Measurements from ENCODE around the gene ZNF576.
"Not testable (repeated sequence)": the region's sequence is repeated elsewhere in the genome, so short reads cannot be mapped to it uniquely, and the experiment has no call there.

ZNF576 gene

GRCh38 chr19:43600326-43600725 lies 3.9 kb downstream of the ZNF576 start:
- not testable (repeated sequence) for H3K27ac ChIP-seq (ENCODE audit: low read length); H3K4me3 ChIP-seq (ENCODE audit: low read length in 2 of 2); H3K9me3 ChIP-seq (ENCODE audit: control insufficient read depth in 2 of 2, low read length in 2 of 2); H3K27me3 ChIP-seq (ENCODE audit: control insufficient read depth in 1 of 2, insufficient read depth in 2 of 2, low read length in 2 of 2); H3K9ac ChIP-seq (ENCODE audit: low read length in 2 of 2)
- Histone ChIP-seq H3K36me3 (ENCODE audit: control insufficient read depth in 2 of 2, insufficient read depth in 2 of 2, low read length in 2 of 2) (peaks cover 13 to 30% of the 10 kb centered on the region in 2 donors), H3K4me1 (ENCODE audit: control insufficient read depth, insufficient read depth, low read length) (peaks cover 23% of the 10 kb centered on the region)

GRCh38 chr19:43605875-43606568 lies 9.6 kb downstream of the ZNF576 start:
- Histone ChIP-seq H3K9ac (ENCODE audit: low read length in 2 of 2) (no peak overlapping the region), H3K27ac (ENCODE audit: low read length) (no peak overlapping the region), H3K4me3 (ENCODE audit: low read length in 2 of 2) (no peak overlapping the region), H3K9me3 (ENCODE audit: control insufficient read depth in 2 of 2, low read length in 2 of 2) (no peaks in the 10 kb centered on the region), H3K27me3 (ENCODE audit: control insufficient read depth in 1 of 2, insufficient read depth in 2 of 2, low read length in 2 of 2) (no peaks in the 10 kb centered on the region), H3K4me1 (ENCODE audit: control insufficient read depth, insufficient read depth, low read length) (no peaks in the 10 kb centered on the region), H3K36me3 (ENCODE audit: control insufficient read depth in 2 of 2, insufficient read depth in 2 of 2, low read length in 2 of 2) (peaks cover 17 to 20% of the 10 kb centered on the region in 2 donors)

GRCh38 chr19:43606569-43607229 lies 10.3 kb downstream of the ZNF576 start:
- Histone ChIP-seq H3K36me3 (ENCODE audit: control insufficient read depth in 2 of 2, insufficient read depth in 2 of 2, low read length in 2 of 2) (peaks cover 12 to 15% of the 10 kb centered on the region in 2 donors), H3K9me3 (ENCODE audit: control insufficient read depth in 2 of 2, low read length in 2 of 2) (no peaks in the 10 kb centered on the region), H3K9ac (ENCODE audit: low read length in 2 of 2) (no peak overlapping the region), H3K27ac (ENCODE audit: low read length) (no peak overlapping the region), H3K4me3 (ENCODE audit: low read length in 2 of 2) (no peak overlapping the region), H3K27me3 (ENCODE audit: control insufficient read depth in 1 of 2, insufficient read depth in 2 of 2, low read length in 2 of 2) (no peaks in the 10 kb centered on the region), H3K4me1 (ENCODE audit: control insufficient read depth, insufficient read depth, low read length) (no peaks in the 10 kb centered on the region)

- Histone ChIP-seq H3K27ac (ENCODE audit: low read length) (no peak overlapping the region), H3K9me3 (ENCODE audit: control insufficient read depth in 2 of 2, low read length in 2 of 2) (no peaks in the 10 kb centered on the region), H3K36me3 (ENCODE audit: control insufficient read depth in 2 of 2, insufficient read depth in 2 of 2, low read length in 2 of 2) (peaks cover 15 to 19% of the 10 kb centered on the region in 2 donors), H3K9ac (ENCODE audit: low read length in 2 of 2) (no peak overlapping the region), H3K4me3 (ENCODE audit: low read length in 2 of 2) (no peak overlapping the region), H3K27me3 (ENCODE audit: control insufficient read depth in 1 of 2, insufficient read depth in 2 of 2, low read length in 2 of 2) (no peaks in the 10 kb centered on the region), H3K4me1 (ENCODE audit: control insufficient read depth, insufficient read depth, low read length) (no peaks in the 10 kb centered on the region)
Observed at GRCh38 chr19:43607238-43608205, 11.1 kb downstream of the ZNF576 start.

GRCh38 chr19:43609872-43610271 lies 13.5 kb downstream of the ZNF576 start:
- Histone ChIP-seq H3K4me1 (ENCODE audit: control insufficient read depth, insufficient read depth, low read length) (no peaks in the 10 kb centered on the region), H3K27ac (ENCODE audit: low read length) (no peak overlapping the region), H3K9me3 (ENCODE audit: control insufficient read depth in 2 of 2, low read length in 2 of 2) (no peaks in the 10 kb centered on the region), H3K9ac (ENCODE audit: low read length in 2 of 2) (no peak overlapping the region), H3K4me3 (ENCODE audit: low read length in 2 of 2) (no peak overlapping the region), H3K27me3 (ENCODE audit: control insufficient read depth in 1 of 2, insufficient read depth in 2 of 2, low read length in 2 of 2) (no peaks in the 10 kb centered on the region), H3K36me3 (ENCODE audit: control insufficient read depth in 2 of 2, insufficient read depth in 2 of 2, low read length in 2 of 2) (peaks cover 22 to 24% of the 10 kb centered on the region in 2 donors)

- H3K9me3 ChIP-seq (ENCODE audit: control insufficient read depth in 2 of 2, low read length in 2 of 2): no peaks in the 10 kb centered on the region
- no peaks in the 10 kb centered on the region for H3K4me1 ChIP-seq (ENCODE audit: control insufficient read depth, insufficient read depth, low read length)
- no peak overlapping the region for H3K4me3 ChIP-seq (ENCODE audit: low read length in 2 of 2)
- H3K27ac ChIP-seq (ENCODE audit: low read length): no peak overlapping the region
- peaks cover 22 to 24% of the 10 kb centered on the region in 2 donors for H3K36me3 ChIP-seq (ENCODE audit: control insufficient read depth in 2 of 2, insufficient read depth in 2 of 2, low read length in 2 of 2)
- no peaks in the 10 kb centered on the region for H3K27me3 ChIP-seq (ENCODE audit: control insufficient read depth in 1 of 2, insufficient read depth in 2 of 2, low read length in 2 of 2)
- H3K9ac ChIP-seq (ENCODE audit: low read length in 2 of 2): no peak overlapping the region
Observed at GRCh38 chr19:43610493-43610892, 14.1 kb downstream of the ZNF576 start.

- Histone ChIP-seq H3K4me3 (ENCODE audit: low read length in 2 of 2) (no peak within 1 kb of the TSS), H3K27ac (ENCODE audit: low read length) (no peak within 1 kb of the TSS), H3K9me3 (ENCODE audit: control insufficient read depth in 2 of 2, low read length in 2 of 2) (no peaks in the 10 kb centered on the region), H3K27me3 (ENCODE audit: control insufficient read depth in 1 of 2, insufficient read depth in 2 of 2, low read length in 2 of 2) (no peaks in the 10 kb centered on the region), H3K4me1 (ENCODE audit: control insufficient read depth, insufficient read depth, low read length) (no peaks in the 10 kb centered on the region), H3K9ac (ENCODE audit: low read length in 2 of 2) (no peak within 1 kb of the TSS), H3K36me3 (ENCODE audit: control insufficient read depth in 2 of 2, insufficient read depth in 2 of 2, low read length in 2 of 2) (peaks cover 19 to 23% of the 10 kb centered on the region in 2 donors)
Observed at GRCh38 chr19:43611788-43612187, 15.4 kb downstream of the ZNF576 start, which contains the start of gene SRRM5. SRRM5 (plus strand) TSS chr19:43612088; CDS start chr19:43612122, 34 bp downstream.

GRCh38 chr19:43612374-43612773 lies 16.0 kb downstream of the ZNF576 start:
- peaks cover 13 to 21% of the 10 kb centered on the region in 2 donors for H3K36me3 ChIP-seq (ENCODE audit: control insufficient read depth in 2 of 2, insufficient read depth in 2 of 2, low read length in 2 of 2)
- H3K27ac ChIP-seq (ENCODE audit: low read length): no peak overlapping the region
- no peak overlapping the region for H3K9ac ChIP-seq (ENCODE audit: low read length in 2 of 2)
- H3K4me1 ChIP-seq (ENCODE audit: control insufficient read depth, insufficient read depth, low read length): no peaks in the 10 kb centered on the region
- H3K27me3 ChIP-seq (ENCODE audit: control insufficient read depth in 1 of 2, insufficient read depth in 2 of 2, low read length in 2 of 2): no peaks in the 10 kb centered on the region
- H3K9me3 ChIP-seq (ENCODE audit: control insufficient read depth in 2 of 2, low read length in 2 of 2): no peaks in the 10 kb centered on the region
- H3K4me3 ChIP-seq (ENCODE audit: low read length in 2 of 2): no peak overlapping the region

- Histone ChIP-seq H3K9ac (ENCODE audit: low read length in 2 of 2) (no peak overlapping the region), H3K4me1 (ENCODE audit: control insufficient read depth, insufficient read depth, low read length) (peaks cover 17% of the 10 kb centered on the region), H3K27me3 (ENCODE audit: control insufficient read depth in 1 of 2, insufficient read depth in 2 of 2, low read length in 2 of 2) (no peaks in the 10 kb centered on the region), H3K36me3 (ENCODE audit: control insufficient read depth in 2 of 2, insufficient read depth in 2 of 2, low read length in 2 of 2) (peaks cover 7 to 19% of the 10 kb centered on the region in 2 donors), H3K9me3 (ENCODE audit: control insufficient read depth in 2 of 2, low read length in 2 of 2) (no peaks in the 10 kb centered on the region), H3K27ac (ENCODE audit: low read length) (no peak overlapping the region), H3K4me3 (ENCODE audit: low read length in 2 of 2) (no peak overlapping the region)
Observed at GRCh38 chr19:43616306-43616705, 19.9 kb downstream of the ZNF576 start.

- Histone ChIP-seq H3K27me3 (ENCODE audit: control insufficient read depth in 1 of 2, insufficient read depth in 2 of 2, low read length in 2 of 2) (no peaks in the 10 kb centered on the region), H3K4me3 (ENCODE audit: low read length in 2 of 2) (no peak overlapping the region), H3K9me3 (ENCODE audit: control insufficient read depth in 2 of 2, low read length in 2 of 2) (no peaks in the 10 kb centered on the region), H3K4me1 (ENCODE audit: control insufficient read depth, insufficient read depth, low read length) (peaks cover 17% of the 10 kb centered on the region), H3K9ac (ENCODE audit: low read length in 2 of 2) (no peak overlapping the region), H3K27ac (ENCODE audit: low read length) (no peak overlapping the region), H3K36me3 (ENCODE audit: control insufficient read depth in 2 of 2, insufficient read depth in 2 of 2, low read length in 2 of 2) (peaks cover 7 to 15% of the 10 kb centered on the region in 2 donors)
Observed at GRCh38 chr19:43616954-43617353, 20.6 kb downstream of the ZNF576 start.
